ENCODE results near the gene NDUFAF3.

Gene NDUFAF3

GRCh38 chr3:49025793-49026520, 4.0 kb downstream of the NDUFAF3 start:
- no peak for TF ChIP-seq CTCF (IDR thresholded peaks at IDR 0.05)
- H3K27ac ChIP-seq = no peak overlapping the region
- H3K4me3 ChIP-seq = no peak overlapping the region
- no peak for DNase-seq (ENCODE audit: low spot score)

GRCh38 chr3:49026536-49026935, 4.6 kb downstream of the NDUFAF3 start:
- TF ChIP-seq CTCF (IDR thresholded peaks at IDR 0.05) = no peak
- no peak overlapping the region for H3K27ac ChIP-seq
- no peak for DNase-seq (ENCODE audit: low spot score)
- no peak overlapping the region for H3K4me3 ChIP-seq

GRCh38 chr3:49027634-49028033, 5.7 kb downstream of the NDUFAF3 start:
- TF ChIP-seq CTCF (IDR thresholded peaks at IDR 0.05) = no peak
- no peak for DNase-seq (ENCODE audit: low spot score)
- Histone ChIP-seq H3K27ac (peak overlapping the region in 1 of 2 donors; percentile 92), H3K4me3 (no peak overlapping the region)

GRCh38 chr3:49028298-49028672, 6.4 kb downstream of the NDUFAF3 start:
- TF ChIP-seq CTCF (IDR thresholded peaks at IDR 0.05) = no peak
- DNase-seq (ENCODE audit: low spot score) = no peak
- peak overlapping the region; percentile 77 for H3K4me3 ChIP-seq
- H3K27ac ChIP-seq = peak overlapping the region; percentile 92 to 98

- DNase-seq (ENCODE audit: low spot score) = peak; percentile 95
- peak within 1 kb of the TSS; percentile 92 to 98 for H3K27ac ChIP-seq
- TF ChIP-seq CTCF (IDR thresholded peaks at IDR 0.05) = no peak
- peak within 1 kb of the TSS; percentile 77 for H3K4me3 ChIP-seq
These were observed 7.0 kb downstream of the NDUFAF3 start, which contains the start of gene IMPDH2 for GRCh38 chr3:49028673-49029562. Gene IMPDH2, minus strand, starts transcription at chr3:49029398. Its CDS starts 48 bp downstream, at chr3:49029350.

- no peak for TF ChIP-seq CTCF (IDR thresholded peaks at IDR 0.05)
- Histone ChIP-seq H3K4me3 (peak overlapping the region; percentile 77), H3K27ac (peak overlapping the region; percentile 92 to 98)
- DNase-seq (ENCODE audit: low spot score) = no peak
These were observed 7.6 kb downstream of the NDUFAF3 start for GRCh38 chr3:49029563-49029884.
